Measurements from ENCODE around the gene NIPSNAP2. TPM values are rescaled to one million over a fixed set of nuclear protein-coding genes. Genes with fewer than 3 reads are reported as not detected.
A peak's percentile ranks its signal among the peaks of the same experiment; 100 is the strongest.

NIPSNAP2 gene
- polyA plus RNA-seq, 1 donor from 2014 or later = 43.7 TPM

GRCh38 chr7:55965805-55966421, 1.5 kb downstream of the NIPSNAP2 start:
- H3K27ac Mint-ChIP-seq = peak overlapping the region; percentile 7 to 89 (median 71)
- H3K4me1 Mint-ChIP-seq = peaks cover 15 to 29% (median 20%) of the 10 kb centered on the region in 3 donors
- H3K9me3 Mint-ChIP-seq = no peaks in the 10 kb centered on the region
- H3K4me3 Mint-ChIP-seq = peak overlapping the region; percentile 1 to 86 (median 46)
- H3K36me3 Mint-ChIP-seq = peaks cover 5% of the 10 kb centered on the region
- no peaks in the 10 kb centered on the region for H3K27me3 Mint-ChIP-seq

- Mint-ChIP-seq H3K27ac (peak overlapping the region in 2 of 3 donors; percentile 22 to 61), H3K36me3 (peaks cover 5% of the 10 kb centered on the region), H3K9me3 (no peaks in the 10 kb centered on the region), H3K4me1 (peaks cover 15 to 33% (median 20%) of the 10 kb centered on the region in 3 donors), H3K4me3 (peak overlapping the region in 3 of 4 donors; percentile 4 to 86 (median 42)), H3K27me3 (no peaks in the 10 kb centered on the region)
These were observed 2.5 kb downstream of the NIPSNAP2 start for GRCh38 chr7:55966851-55967250.

- Mint-ChIP-seq H3K27me3 (no peaks in the 10 kb centered on the region), H3K4me3 (peak overlapping the region in 1 of 4 donors; percentile 36), H3K27ac (peak overlapping the region in 1 of 3 donors; percentile 33), H3K36me3 (peaks cover 6% of the 10 kb centered on the region), H3K9me3 (no peaks in the 10 kb centered on the region), H3K4me1 (peaks cover 14 to 28% (median 15%) of the 10 kb centered on the region in 3 donors)
These were observed 5.0 kb downstream of the NIPSNAP2 start for GRCh38 chr7:55969391-55969790.

- H3K27ac Mint-ChIP-seq = no peak overlapping the region
- no peaks in the 10 kb centered on the region for H3K9me3 Mint-ChIP-seq
- no peaks in the 10 kb centered on the region for H3K27me3 Mint-ChIP-seq
- H3K36me3 Mint-ChIP-seq = peaks cover 9% of the 10 kb centered on the region
- H3K4me3 Mint-ChIP-seq = no peak overlapping the region
- H3K4me1 Mint-ChIP-seq = peaks cover 9 to 25% (median 18%) of the 10 kb centered on the region in 3 donors
These were observed 6.2 kb downstream of the NIPSNAP2 start for GRCh38 chr7:55970561-55970960.

GRCh38 chr7:55970978-55971377, 6.6 kb downstream of the NIPSNAP2 start:
- Mint-ChIP-seq H3K27ac (no peak overlapping the region), H3K27me3 (no peaks in the 10 kb centered on the region), H3K4me1 (peaks cover 9 to 25% (median 16%) of the 10 kb centered on the region in 3 donors), H3K36me3 (peaks cover 9% of the 10 kb centered on the region), H3K9me3 (no peaks in the 10 kb centered on the region), H3K4me3 (no peak overlapping the region)

GRCh38 chr7:55973747-55974250, 9.4 kb downstream of the NIPSNAP2 start:
- Mint-ChIP-seq H3K4me1 (peaks cover 3 to 20% (median 8%) of the 10 kb centered on the region in 3 donors), H3K4me3 (no peak overlapping the region), H3K36me3 (peaks cover 8% of the 10 kb centered on the region), H3K27ac (no peak overlapping the region), H3K9me3 (no peaks in the 10 kb centered on the region), H3K27me3 (no peaks in the 10 kb centered on the region)

- Mint-ChIP-seq H3K27me3 (no peaks in the 10 kb centered on the region), H3K27ac (no peak overlapping the region), H3K4me3 (no peak overlapping the region)
These were observed 11.7 kb downstream of the NIPSNAP2 start for GRCh38 chr7:55975988-55976633.

GRCh38 chr7:55977831-55978230, 13.4 kb downstream of the NIPSNAP2 start:
- H3K4me3 Mint-ChIP-seq = no peak overlapping the region
- H3K36me3 Mint-ChIP-seq = peaks cover 12% of the 10 kb centered on the region
- no peaks in the 10 kb centered on the region for H3K27me3 Mint-ChIP-seq
- no peaks in the 10 kb centered on the region for H3K9me3 Mint-ChIP-seq
- peaks cover 3 to 8% (median 4%) of the 10 kb centered on the region in 3 donors for H3K4me1 Mint-ChIP-seq
- H3K27ac Mint-ChIP-seq = no peak overlapping the region

More at GRCh38 chr7:55975988-55976633, 11.7 kb downstream of the NIPSNAP2 start:
- H3K9me3 Mint-ChIP-seq = no peaks in the 10 kb centered on the region
- peaks cover 3 to 8% (median 6%) of the 10 kb centered on the region in 3 donors for H3K4me1 Mint-ChIP-seq
- H3K36me3 Mint-ChIP-seq = peaks cover 12% of the 10 kb centered on the region

- no peak overlapping the region for H3K27ac Mint-ChIP-seq
- peaks cover 10% of the 10 kb centered on the region for H3K36me3 Mint-ChIP-seq
- peaks cover 0 to 4% (median 3%) of the 10 kb centered on the region in 3 donors for H3K4me1 Mint-ChIP-seq
- no peaks in the 10 kb centered on the region for H3K9me3 Mint-ChIP-seq
- H3K27me3 Mint-ChIP-seq = no peaks in the 10 kb centered on the region
- no peak overlapping the region for H3K4me3 Mint-ChIP-seq
These were observed 15.9 kb downstream of the NIPSNAP2 start for GRCh38 chr7:55980266-55980665.

GRCh38 chr7:55983537-55983936, 19.2 kb downstream of the NIPSNAP2 start:
- Mint-ChIP-seq H3K9me3 (no peaks in the 10 kb centered on the region), H3K36me3 (peaks cover 10% of the 10 kb centered on the region), H3K27ac (no peak overlapping the region), H3K27me3 (no peaks in the 10 kb centered on the region), H3K4me3 (no peak overlapping the region), H3K4me1 (peaks cover 0 to 2% (median 0%) of the 10 kb centered on the region in 3 donors)

- no peaks in the 10 kb centered on the region for H3K4me1 Mint-ChIP-seq
- no peaks in the 10 kb centered on the region for H3K27me3 Mint-ChIP-seq
- H3K27ac Mint-ChIP-seq = no peak overlapping the region
- no peaks in the 10 kb centered on the region for H3K9me3 Mint-ChIP-seq
- H3K4me3 Mint-ChIP-seq = no peak overlapping the region
- H3K36me3 Mint-ChIP-seq = peaks cover 13% of the 10 kb centered on the region
These were observed 28.0 kb downstream of the NIPSNAP2 start for GRCh38 chr7:55992346-55992745.

GRCh38 chr7:55996856-55997500, 32.6 kb downstream of the NIPSNAP2 start:
- Mint-ChIP-seq H3K27ac (peak overlapping the region in 1 of 3 donors; percentile 6), H3K9me3 (peaks cover 0 to 2% (median 0%) of the 10 kb centered on the region in 3 donors), H3K4me3 (no peak overlapping the region), H3K27me3 (no peaks in the 10 kb centered on the region), H3K4me1 (no peaks in the 10 kb centered on the region), H3K36me3 (peaks cover 10% of the 10 kb centered on the region)

GRCh38 chr7:56003749-56004148, 39.4 kb downstream of the NIPSNAP2 start:
- Mint-ChIP-seq H3K27ac (no peak overlapping the region), H3K9me3 (peaks cover 0 to 2% (median 0%) of the 10 kb centered on the region in 3 donors), H3K4me3 (no peak overlapping the region), H3K36me3 (no peaks in the 10 kb centered on the region), H3K4me1 (no peaks in the 10 kb centered on the region), H3K27me3 (no peaks in the 10 kb centered on the region)

GRCh38 chr7:56007167-56007652, 42.8 kb downstream of the NIPSNAP2 start:
- no peak overlapping the region for H3K27ac Mint-ChIP-seq
- no peak overlapping the region for H3K4me3 Mint-ChIP-seq
- no peaks in the 10 kb centered on the region for H3K36me3 Mint-ChIP-seq
- no peaks in the 10 kb centered on the region for H3K4me1 Mint-ChIP-seq
- no peaks in the 10 kb centered on the region for H3K9me3 Mint-ChIP-seq
- no peaks in the 10 kb centered on the region for H3K27me3 Mint-ChIP-seq

- H3K4me3 Mint-ChIP-seq = no peak overlapping the region
- H3K27ac Mint-ChIP-seq = peak overlapping the region in 1 of 3 donors; percentile 19
- H3K36me3 Mint-ChIP-seq = no peaks in the 10 kb centered on the region
- H3K27me3 Mint-ChIP-seq = no peaks in the 10 kb centered on the region
- no peaks in the 10 kb centered on the region for H3K9me3 Mint-ChIP-seq
- no peaks in the 10 kb centered on the region for H3K4me1 Mint-ChIP-seq
These were observed 43.5 kb downstream of the NIPSNAP2 start for GRCh38 chr7:56007891-56008290.
